Glutamatergic neuron (in vitro differentiated cells): ENCODE measurements around the gene GNS. TPM values are rescaled to one million over a fixed set of nuclear protein-coding genes. Genes with fewer than 3 reads are reported as not detected.
"Not testable (repeated sequence)": the region's sequence is repeated elsewhere in the genome, so short reads cannot be mapped to it uniquely, and the experiment has no call there.

Experiments used
- DNase-seq: peaks from one replicate; pipeline ENCODE4 v3.0.0; 2022
- H3K27ac Mint-ChIP-seq: one replicate; pipeline ENCODE4 v1.8.0; 2020; ENCODE audit warnings: mild to moderate bottlenecking, mixed read lengths, inconsistent platforms; ENCODE audit not compliant: unreplicated experiment
- H3K27me3 Mint-ChIP-seq: one replicate; pipeline ENCODE4 v1.8.0; 2020; ENCODE audit warnings: mild to moderate bottlenecking, moderate library complexity, mixed read lengths, inconsistent platforms; ENCODE audit not compliant: unreplicated experiment
- H3K36me3 Mint-ChIP-seq: one replicate; pipeline ENCODE4 v1.8.0; 2020; ENCODE audit warnings: mild to moderate bottlenecking, mixed read lengths, inconsistent platforms; ENCODE audit not compliant: unreplicated experiment
- H3K4me1 Mint-ChIP-seq: one replicate; pipeline ENCODE4 v1.8.0; 2020; ENCODE audit warnings: mild to moderate bottlenecking, low read depth, mixed read lengths, inconsistent platforms; ENCODE audit not compliant: unreplicated experiment
- H3K4me3 Mint-ChIP-seq: one replicate; pipeline ENCODE4 v1.8.0; 2020; ENCODE audit warnings: mild to moderate bottlenecking, mixed read lengths, inconsistent platforms; ENCODE audit not compliant: unreplicated experiment
- H3K9me3 Mint-ChIP-seq: one replicate; pipeline ENCODE4 v1.8.0; 2020; ENCODE audit warnings: mild to moderate bottlenecking, moderate library complexity, mixed read lengths, inconsistent platforms; ENCODE audit not compliant: unreplicated experiment
- CTCF ChIP-seq: fragments of 200-600 bp; sonication (generic); IDR thresholded peaks from one replicate; pipeline ENCODE4 v1.5.0; 2021; ENCODE audit not compliant: partially characterized antibody, unreplicated experiment
- total RNA-seq: library from RNA; stranded (reverse); fragmentation: NEBNext Ultra II Directional; extraction: Animal tissue kit (Norgen Biotek cat#: 25700); gene quantifications from one replicate; pipeline ENCODE4 v1.2.1, GENCODE V29; 2021; ENCODE audit not compliant: unreplicated experiment

GNS gene
- total RNA-seq, 1 donor from 2014 or later, result 145 TPM

DNA sequence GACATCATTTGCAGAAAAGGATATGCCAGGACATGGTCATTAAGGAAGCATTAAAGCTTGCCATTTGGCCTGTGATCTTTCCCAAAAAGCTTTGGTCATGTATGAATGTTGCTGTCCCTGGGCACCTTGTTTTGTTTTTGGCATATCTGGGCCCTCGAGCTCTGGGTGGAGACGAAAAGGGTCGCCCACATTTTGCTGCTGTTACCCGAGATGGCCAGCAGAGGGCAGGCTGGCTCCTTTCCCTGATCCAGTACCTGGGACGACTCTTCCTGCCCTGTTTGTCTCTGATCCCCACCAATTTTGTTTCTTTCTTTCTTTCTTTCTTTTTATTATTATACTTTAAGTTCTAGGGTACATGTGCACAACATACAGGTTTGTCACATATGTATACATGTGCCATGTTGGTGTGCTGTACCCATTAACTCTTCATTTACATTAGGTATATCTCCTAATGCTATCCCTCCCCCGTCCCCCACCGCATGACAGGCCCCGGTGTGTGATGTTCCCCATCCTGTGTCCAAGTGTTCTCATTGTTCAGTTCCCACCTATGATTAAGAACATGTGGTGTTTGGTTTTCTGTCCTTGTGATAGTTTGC lies 43.1 kb upstream of the GNS start:
- H3K4me1 Mint-ChIP-seq, H3K9me3 Mint-ChIP-seq, H3K27me3 Mint-ChIP-seq, H3K27ac Mint-ChIP-seq, H3K36me3 Mint-ChIP-seq, H3K4me3 Mint-ChIP-seq: not testable (repeated sequence)
- DNase-seq, result peak; percentile 81
- TF ChIP-seq CTCF, result peak; percentile 89

GRCh38 chr12:64801381-64801780 lies 42.2 kb upstream of the GNS start:
- H3K4me1 Mint-ChIP-seq, result no peaks in the 10 kb centered on the region
- peaks cover 2% of the 10 kb centered on the region for H3K27me3 Mint-ChIP-seq
- DNase-seq, result no peak
- no peak overlapping the region for H3K27ac Mint-ChIP-seq
- TF ChIP-seq CTCF, result no peak
- no peaks in the 10 kb centered on the region for H3K36me3 Mint-ChIP-seq
- H3K9me3 Mint-ChIP-seq, result no peaks in the 10 kb centered on the region
- no peak overlapping the region for H3K4me3 Mint-ChIP-seq

GRCh38 chr12:64800640-64801039 lies 41.4 kb upstream of the GNS start:
- Mint-ChIP-seq H3K9me3 (no peaks in the 10 kb centered on the region), H3K27ac (no peak overlapping the region), H3K4me3 (no peak overlapping the region), H3K36me3 (no peaks in the 10 kb centered on the region), H3K27me3 (peaks cover 2% of the 10 kb centered on the region), H3K4me1 (no peaks in the 10 kb centered on the region)
- DNase-seq, result no peak
- TF ChIP-seq CTCF, result no peak

DNA sequence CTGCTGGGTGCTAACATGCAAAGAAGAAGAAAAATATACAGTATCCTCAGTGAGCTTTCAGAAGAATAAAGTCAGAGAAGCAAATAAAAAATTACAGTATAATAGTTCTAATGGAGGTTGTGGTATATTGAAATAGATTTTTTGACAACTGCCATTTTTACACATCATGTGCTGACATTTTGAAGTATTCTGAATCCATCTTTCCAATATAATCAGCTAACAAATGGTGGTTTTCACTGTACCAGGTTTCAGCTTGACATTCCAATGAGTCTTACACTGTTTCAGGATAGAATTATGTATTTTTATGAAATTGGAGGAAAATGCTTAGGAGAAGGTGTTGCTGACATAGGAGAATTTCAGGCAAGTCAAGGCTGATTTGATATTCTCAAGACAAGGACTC lies 39.0 kb upstream of the GNS start:
- TF ChIP-seq CTCF, result no peak
- no peak overlapping the region for H3K27ac Mint-ChIP-seq
- H3K9me3 Mint-ChIP-seq, result no peaks in the 10 kb centered on the region
- no peak overlapping the region for H3K4me3 Mint-ChIP-seq
- peaks cover 2% of the 10 kb centered on the region for H3K27me3 Mint-ChIP-seq
- H3K36me3 Mint-ChIP-seq, result no peaks in the 10 kb centered on the region
- no peaks in the 10 kb centered on the region for H3K4me1 Mint-ChIP-seq
- DNase-seq, result no peak

DNA sequence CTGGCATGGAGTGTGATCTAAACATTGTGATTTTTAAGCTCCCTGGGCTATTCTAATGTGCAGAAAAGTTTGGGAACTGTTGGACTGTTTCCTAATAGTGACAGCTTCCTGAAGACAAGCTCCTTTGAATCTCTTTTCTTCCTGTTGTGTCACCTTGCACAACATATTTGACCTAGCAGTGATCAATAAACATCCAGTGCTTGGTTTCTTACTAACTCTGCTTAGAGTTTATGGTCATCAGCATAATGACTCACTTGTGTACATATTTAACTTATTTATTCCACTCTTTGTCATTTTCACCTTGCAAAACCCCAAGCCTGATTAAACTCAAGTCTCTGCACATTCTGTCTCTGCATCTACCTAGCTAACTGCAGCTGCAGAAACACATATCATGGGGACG lies 38.0 kb upstream of the GNS start:
- Mint-ChIP-seq H3K27ac (no peak overlapping the region), H3K36me3 (no peaks in the 10 kb centered on the region)
- DNase-seq, result no peak

More for the DNA sequence above, 38.0 kb upstream of the GNS start:
- no peak for TF ChIP-seq CTCF
- H3K9me3 Mint-ChIP-seq, result no peaks in the 10 kb centered on the region
- H3K4me1 Mint-ChIP-seq, result no peaks in the 10 kb centered on the region
- peaks cover 2% of the 10 kb centered on the region for H3K27me3 Mint-ChIP-seq
- no peak overlapping the region for H3K4me3 Mint-ChIP-seq
